Left ventricle myocardium inferior (tissue), 1 donor: Measurements from ENCODE around the gene PLEKHA7. TPM values are rescaled to one million over a fixed set of nuclear protein-coding genes. Genes with fewer than 3 reads are reported as not detected.
A peak's percentile ranks its signal among the peaks of the same experiment; 100 is the strongest.

Experiments
- DNase-seq: peaks from one replicate; pipeline ENCODE4 v3.0.0-alpha.2; 2020
- H3K27ac ChIP-seq: fragments of 200-600 bp; replicated peaks from 2 replicates; pipeline ENCODE4 v1.8.0; 2021
- H3K27me3 ChIP-seq: fragments of 200-600 bp; 2 replicates; pipeline ENCODE4 v1.8.0; 2021; ENCODE audit warnings: low read depth
- H3K36me3 ChIP-seq: fragments of 200-600 bp; 2 replicates; pipeline ENCODE4 v1.8.0; 2021
- H3K4me1 ChIP-seq: fragments of 200-600 bp; 2 replicates; pipeline ENCODE4 v1.8.0; 2021
- H3K4me3 ChIP-seq: fragments of 200-600 bp; 2 replicates; pipeline ENCODE4 v1.8.0; 2021; ENCODE audit warnings: mild to moderate bottlenecking, moderate library complexity
- H3K9me3 ChIP-seq: fragments of 200-600 bp; replicated peaks from 2 replicates; pipeline ENCODE4 v1.8.0; 2021
- intact Hi-C: fragments of 100-400 bp; cut with micrococcal nuclease; formaldehyde crosslinking; loops from one replicate; pipeline ENCODE4 v1.11.0; 2022
- total RNA-seq: library from RNA; stranded (reverse); fragmentation: NEBNext Ultra II Directional; extraction: Animal tissue kit (Norgen Biotek cat#: 25700); gene quantifications from one replicate; pipeline ENCODE4 v1.2.1, GENCODE V29; 2021
- TF ChIP-seq, protein P1 (sequence below): fragments of 200-600 bp; IDR thresholded peaks from 2 replicates; pipeline ENCODE4 v1.8.0; 2021; ENCODE audit warnings: antibody characterized with exemption, mild to moderate bottlenecking, borderline replicate concordance
- donor health status: DM: no; HTN: yes; CAD: no; lungs with severe emphysema.

Gene PLEKHA7
- total RNA-seq, 1 donor from 2014 or later, result 33.2 TPM

DNA sequence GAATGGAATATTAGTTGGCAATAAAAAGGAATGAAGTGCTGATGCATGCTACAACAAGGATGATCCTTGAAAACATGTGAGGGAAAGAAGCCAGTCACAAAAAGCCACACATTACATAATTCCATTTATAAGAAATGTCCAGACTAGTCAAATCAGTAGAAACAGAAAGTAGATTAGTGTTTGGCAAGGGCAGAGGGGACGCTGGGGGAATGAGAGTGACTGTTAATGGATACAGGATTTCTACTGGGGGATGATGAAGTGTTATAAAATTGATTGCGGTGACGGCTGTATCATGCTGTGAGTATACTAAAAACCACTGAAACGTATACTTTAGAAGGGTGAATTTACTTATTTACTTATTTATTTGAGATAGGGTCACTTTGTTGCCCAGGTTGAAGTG, 217.9 kb downstream of the PLEKHA7 start:
- intact Hi-C loops, result no loop called here

DNA sequence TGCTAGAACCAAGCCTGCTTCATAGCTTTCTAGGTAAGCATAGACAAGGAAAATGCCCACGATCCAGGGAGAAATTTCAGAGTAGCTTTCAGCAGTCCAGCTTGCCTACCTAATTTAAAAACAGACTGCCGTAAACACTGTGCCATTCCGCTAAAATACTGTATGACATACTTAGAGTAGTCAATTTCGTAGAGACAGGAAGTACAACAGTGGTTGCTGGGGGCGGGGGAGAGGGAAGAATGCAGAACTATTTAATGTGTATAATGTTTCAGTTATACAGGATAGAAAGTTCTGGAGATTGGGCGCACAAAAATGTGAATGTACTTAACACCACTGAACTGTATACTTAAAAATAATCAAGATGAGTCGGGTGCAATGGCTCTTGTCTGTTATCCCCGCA, 219.1 kb downstream of the PLEKHA7 start:
- peaks cover 7% of the 10 kb centered on the region for H3K36me3 ChIP-seq
- intact Hi-C loops, result no loop called here
- no peak for DNase-seq
- H3K27ac ChIP-seq, result peak overlapping the region; percentile 30
- no peaks in the 10 kb centered on the region for H3K9me3 ChIP-seq
- TF ChIP-seq, protein P1, sequence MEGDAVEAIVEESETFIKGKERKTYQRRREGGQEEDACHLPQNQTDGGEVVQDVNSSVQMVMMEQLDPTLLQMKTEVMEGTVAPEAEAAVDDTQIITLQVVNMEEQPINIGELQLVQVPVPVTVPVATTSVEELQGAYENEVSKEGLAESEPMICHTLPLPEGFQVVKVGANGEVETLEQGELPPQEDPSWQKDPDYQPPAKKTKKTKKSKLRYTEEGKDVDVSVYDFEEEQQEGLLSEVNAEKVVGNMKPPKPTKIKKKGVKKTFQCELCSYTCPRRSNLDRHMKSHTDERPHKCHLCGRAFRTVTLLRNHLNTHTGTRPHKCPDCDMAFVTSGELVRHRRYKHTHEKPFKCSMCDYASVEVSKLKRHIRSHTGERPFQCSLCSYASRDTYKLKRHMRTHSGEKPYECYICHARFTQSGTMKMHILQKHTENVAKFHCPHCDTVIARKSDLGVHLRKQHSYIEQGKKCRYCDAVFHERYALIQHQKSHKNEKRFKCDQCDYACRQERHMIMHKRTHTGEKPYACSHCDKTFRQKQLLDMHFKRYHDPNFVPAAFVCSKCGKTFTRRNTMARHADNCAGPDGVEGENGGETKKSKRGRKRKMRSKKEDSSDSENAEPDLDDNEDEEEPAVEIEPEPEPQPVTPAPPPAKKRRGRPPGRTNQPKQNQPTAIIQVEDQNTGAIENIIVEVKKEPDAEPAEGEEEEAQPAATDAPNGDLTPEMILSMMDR, result no peak
- H3K4me3 ChIP-seq, result no peak overlapping the region
- peaks cover 26% of the 10 kb centered on the region for H3K4me1 ChIP-seq
- no peaks in the 10 kb centered on the region for H3K27me3 ChIP-seq

More for the DNA sequence above, 217.9 kb downstream of the PLEKHA7 start:
- Histone ChIP-seq H3K4me1 (peaks cover 27% of the 10 kb centered on the region), H3K27me3 (no peaks in the 10 kb centered on the region), H3K4me3 (no peak overlapping the region), H3K27ac (no peak overlapping the region), H3K9me3 (no peaks in the 10 kb centered on the region), H3K36me3 (no peaks in the 10 kb centered on the region)
- no peak for DNase-seq
- TF ChIP-seq, protein P1, result no peak

DNA sequence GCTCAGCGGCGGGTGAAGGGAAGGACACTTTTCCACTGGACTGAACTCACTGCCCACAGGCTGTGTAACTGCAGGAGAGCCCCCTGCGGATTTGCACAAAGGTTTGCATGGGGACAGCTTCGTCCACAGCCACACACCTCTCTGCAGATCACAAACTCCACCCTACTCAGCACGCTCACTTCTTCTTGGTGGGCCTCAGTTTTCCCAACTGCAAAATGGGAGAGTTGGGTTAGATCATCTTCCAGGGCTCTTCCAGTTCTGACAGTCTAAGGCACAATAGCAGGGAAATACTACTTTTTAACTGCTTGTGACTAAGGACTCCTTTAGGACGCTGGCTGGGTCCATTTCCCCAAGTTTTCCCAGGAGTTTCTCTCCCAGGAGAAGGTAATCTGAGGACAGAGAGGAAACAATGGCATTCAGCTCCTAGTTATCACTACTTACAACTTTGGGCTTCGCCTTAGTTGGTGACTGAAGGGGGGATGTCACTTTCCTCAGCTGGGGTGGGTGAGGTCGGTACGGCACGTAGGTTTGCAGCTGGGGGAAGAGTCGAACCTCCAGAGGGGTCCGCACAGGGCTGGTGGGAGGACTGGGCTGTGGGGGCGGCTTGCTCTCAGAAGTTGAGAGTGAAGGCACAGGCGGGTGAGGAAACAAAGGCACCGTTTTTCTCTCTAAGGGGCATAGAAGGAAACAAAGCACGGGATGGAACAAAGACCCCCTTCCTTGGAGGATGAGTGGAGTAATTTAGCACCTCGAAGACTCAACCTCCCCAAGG, 220.0 kb downstream of the PLEKHA7 start:
- Histone ChIP-seq H3K4me3 (no peak overlapping the region), H3K9me3 (no peaks in the 10 kb centered on the region), H3K4me1 (peaks cover 31% of the 10 kb centered on the region), H3K36me3 (peaks cover 7% of the 10 kb centered on the region), H3K27me3 (no peaks in the 10 kb centered on the region), H3K27ac (no peak overlapping the region)
- no peak for DNase-seq
- intact Hi-C loops, result no loop called here
- TF ChIP-seq, protein P1, result no peak

DNA sequence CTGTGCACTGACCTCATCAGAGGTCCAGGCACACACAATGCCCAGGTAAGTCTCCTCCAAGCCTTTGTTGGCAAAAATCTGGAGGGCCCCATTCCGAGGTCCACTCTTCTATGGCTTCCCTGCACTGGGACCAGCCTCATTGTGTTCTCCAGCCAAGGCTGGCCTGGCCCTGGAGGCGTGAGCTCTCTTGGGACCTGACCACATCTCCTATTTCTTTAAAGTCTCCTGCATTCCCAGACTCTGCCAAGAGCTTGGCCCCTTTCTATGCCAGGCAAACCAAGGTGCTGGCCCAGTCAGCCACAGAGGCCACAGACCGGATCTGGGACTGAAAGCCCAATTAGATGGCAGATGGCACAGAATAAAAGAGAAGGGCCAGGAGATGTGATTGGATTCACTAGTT, 220.7 kb downstream of the PLEKHA7 start:
- TF ChIP-seq, protein P1, result no peak
- no peak overlapping the region for H3K4me3 ChIP-seq
- intact Hi-C loops, result no loop called here
- no peaks in the 10 kb centered on the region for H3K27me3 ChIP-seq
- peaks cover 38% of the 10 kb centered on the region for H3K4me1 ChIP-seq
- H3K27ac ChIP-seq, result no peak overlapping the region
- H3K36me3 ChIP-seq, result peaks cover 7% of the 10 kb centered on the region
- H3K9me3 ChIP-seq, result no peaks in the 10 kb centered on the region
- DNase-seq, result no peak

DNA sequence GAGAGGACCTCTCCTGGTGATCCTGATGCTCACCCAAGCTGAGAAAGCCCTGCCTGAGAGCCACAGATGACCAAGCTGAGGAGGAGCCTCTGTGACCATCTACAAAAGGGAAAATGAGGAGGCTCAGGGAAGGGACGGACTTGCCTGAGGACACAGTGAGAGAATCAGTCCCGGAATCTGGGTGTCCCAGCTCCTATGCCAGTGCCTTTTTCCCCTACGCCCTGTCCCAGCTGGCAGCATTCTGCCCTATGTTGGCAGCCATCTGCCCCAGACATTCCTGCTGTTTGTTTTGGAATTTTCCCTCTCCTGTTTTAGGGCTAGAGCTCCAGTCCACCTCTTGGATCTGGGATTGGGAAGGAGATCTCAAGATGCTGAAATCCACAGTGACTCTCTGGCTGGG, 221.2 kb downstream of the PLEKHA7 start:
- no peak for DNase-seq
- H3K4me1 ChIP-seq, result peaks cover 43% of the 10 kb centered on the region
- no peak overlapping the region for H3K27ac ChIP-seq
- peaks cover 7% of the 10 kb centered on the region for H3K36me3 ChIP-seq
- H3K9me3 ChIP-seq, result no peaks in the 10 kb centered on the region
- intact Hi-C loops, result no loop called here
- H3K27me3 ChIP-seq, result no peaks in the 10 kb centered on the region
- TF ChIP-seq, protein P1, result no peak
- H3K4me3 ChIP-seq, result no peak overlapping the region
